ENCODE results near the gene GPC6.

DNA sequence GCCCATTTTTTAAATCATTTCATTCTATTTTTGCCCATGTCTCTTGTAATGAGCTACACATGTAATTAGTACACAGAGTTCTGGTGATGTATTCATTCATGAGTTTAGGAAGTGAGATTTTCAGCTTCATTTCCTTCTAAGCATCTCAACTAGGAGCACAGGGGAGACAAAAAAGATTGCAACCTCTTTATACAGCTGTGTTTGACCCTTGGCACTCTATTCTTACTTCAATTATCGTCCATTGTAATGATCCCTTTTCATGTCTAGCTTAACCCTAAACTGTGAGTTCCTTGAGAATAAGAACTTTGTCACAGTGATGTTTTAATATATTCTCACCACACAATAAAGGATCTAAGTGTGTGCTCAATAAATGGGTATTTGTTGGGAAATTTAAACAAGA lies 67.1 kb downstream of the GPC6 start:
- TF ChIP-seq, protein P1, sequence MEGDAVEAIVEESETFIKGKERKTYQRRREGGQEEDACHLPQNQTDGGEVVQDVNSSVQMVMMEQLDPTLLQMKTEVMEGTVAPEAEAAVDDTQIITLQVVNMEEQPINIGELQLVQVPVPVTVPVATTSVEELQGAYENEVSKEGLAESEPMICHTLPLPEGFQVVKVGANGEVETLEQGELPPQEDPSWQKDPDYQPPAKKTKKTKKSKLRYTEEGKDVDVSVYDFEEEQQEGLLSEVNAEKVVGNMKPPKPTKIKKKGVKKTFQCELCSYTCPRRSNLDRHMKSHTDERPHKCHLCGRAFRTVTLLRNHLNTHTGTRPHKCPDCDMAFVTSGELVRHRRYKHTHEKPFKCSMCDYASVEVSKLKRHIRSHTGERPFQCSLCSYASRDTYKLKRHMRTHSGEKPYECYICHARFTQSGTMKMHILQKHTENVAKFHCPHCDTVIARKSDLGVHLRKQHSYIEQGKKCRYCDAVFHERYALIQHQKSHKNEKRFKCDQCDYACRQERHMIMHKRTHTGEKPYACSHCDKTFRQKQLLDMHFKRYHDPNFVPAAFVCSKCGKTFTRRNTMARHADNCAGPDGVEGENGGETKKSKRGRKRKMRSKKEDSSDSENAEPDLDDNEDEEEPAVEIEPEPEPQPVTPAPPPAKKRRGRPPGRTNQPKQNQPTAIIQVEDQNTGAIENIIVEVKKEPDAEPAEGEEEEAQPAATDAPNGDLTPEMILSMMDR (IDR thresholded peaks at IDR 0.05; ENCODE audit: low read depth, low read length) = no peak
- TF ChIP-seq POLR2A (IDR thresholded peaks at IDR 0.05; ENCODE audit: extremely low read depth, insufficient read length) = no peak
- TF ChIP-seq, protein P2, sequence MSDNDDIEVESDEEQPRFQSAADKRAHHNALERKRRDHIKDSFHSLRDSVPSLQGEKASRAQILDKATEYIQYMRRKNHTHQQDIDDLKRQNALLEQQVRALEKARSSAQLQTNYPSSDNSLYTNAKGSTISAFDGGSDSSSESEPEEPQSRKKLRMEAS (IDR thresholded peaks at IDR 0.05; ENCODE audit: low read depth, low read length) = no peak
- TF ChIP-seq MYC (IDR thresholded peaks at IDR 0.05; ENCODE audit: low read depth, low read length) = no peak

All from NB4 (cell line).